Measurements from ENCODE around the gene SH3GLB2. TPM values are rescaled to one million over a fixed set of nuclear protein-coding genes. Genes with fewer than 3 reads are reported as not detected.

The SH3GLB2 gene
- total RNA-seq, 3 donors from 2014 or later, result 59.2 to 227 (median 150) TPM

GRCh38 chr9:129073404-129073803 lies 45.3 kb upstream of the SH3GLB2 start:
- Histone ChIP-seq H3K4me1 (no peaks in the 10 kb centered on the region), H3K4me3 (no peak overlapping the region), H3K9me3 (no peaks in the 10 kb centered on the region), H3K27me3 (no peaks in the 10 kb centered on the region), H3K27ac (no peak overlapping the region), H3K36me3 (no peaks in the 10 kb centered on the region)
- intact Hi-C loops (cut with DNase I; ENCODE audit: low total_unique reads), result loop anchor here (5.0 kb wide), 1 partner anchor 1994 kb away; no protein-coding TSS in a partner anchor
- TF ChIP-seq POLR2A (IDR thresholded peaks at IDR 0.05) (no peak), POLR2AphosphoS5 (IDR thresholded peaks at IDR 0.05) (no peak), CTCF (IDR thresholded peaks at IDR 0.05) (no peak)
- DNase-seq (ENCODE audit: low spot score in 2 of 2), result no peak

DNA sequence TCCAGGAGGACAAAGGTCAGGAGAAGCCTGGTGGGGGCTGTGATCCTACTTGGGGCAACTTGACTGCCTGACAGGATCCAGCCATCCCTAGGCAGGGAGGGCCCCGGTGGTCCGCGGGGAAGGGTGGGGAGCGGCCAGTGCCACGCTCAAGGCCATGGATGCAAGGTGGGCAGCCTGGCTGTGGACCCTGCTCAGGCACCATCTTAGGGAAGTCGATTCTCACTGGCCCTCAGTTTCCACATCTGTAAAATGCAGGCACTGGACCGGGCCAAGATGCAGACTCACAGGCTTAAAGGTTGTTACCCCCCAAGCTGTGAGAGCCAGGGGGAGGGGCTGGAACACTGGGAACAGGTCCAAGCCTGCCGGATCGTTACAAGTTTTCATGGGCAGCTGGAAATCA lies 44.0 kb upstream of the SH3GLB2 start:
- intact Hi-C loops (cut with DNase I; ENCODE audit: low total_unique reads), result loop anchor here (5.0 kb wide), 1 partner anchor 1995 kb away; no protein-coding TSS in a partner anchor
- Histone ChIP-seq H3K9me3 (no peaks in the 10 kb centered on the region), H3K4me1 (no peaks in the 10 kb centered on the region), H3K36me3 (peaks cover 7% of the 10 kb centered on the region), H3K27me3 (no peaks in the 10 kb centered on the region), H3K4me3 (no peak overlapping the region), H3K27ac (no peak overlapping the region)
- no peak for DNase-seq (ENCODE audit: low spot score in 2 of 2)
- no peak for TF ChIP-seq POLR2A (IDR thresholded peaks at IDR 0.05)
- no peak for TF ChIP-seq POLR2AphosphoS5 (IDR thresholded peaks at IDR 0.05)
- no peak for TF ChIP-seq CTCF (IDR thresholded peaks at IDR 0.05)

DNA sequence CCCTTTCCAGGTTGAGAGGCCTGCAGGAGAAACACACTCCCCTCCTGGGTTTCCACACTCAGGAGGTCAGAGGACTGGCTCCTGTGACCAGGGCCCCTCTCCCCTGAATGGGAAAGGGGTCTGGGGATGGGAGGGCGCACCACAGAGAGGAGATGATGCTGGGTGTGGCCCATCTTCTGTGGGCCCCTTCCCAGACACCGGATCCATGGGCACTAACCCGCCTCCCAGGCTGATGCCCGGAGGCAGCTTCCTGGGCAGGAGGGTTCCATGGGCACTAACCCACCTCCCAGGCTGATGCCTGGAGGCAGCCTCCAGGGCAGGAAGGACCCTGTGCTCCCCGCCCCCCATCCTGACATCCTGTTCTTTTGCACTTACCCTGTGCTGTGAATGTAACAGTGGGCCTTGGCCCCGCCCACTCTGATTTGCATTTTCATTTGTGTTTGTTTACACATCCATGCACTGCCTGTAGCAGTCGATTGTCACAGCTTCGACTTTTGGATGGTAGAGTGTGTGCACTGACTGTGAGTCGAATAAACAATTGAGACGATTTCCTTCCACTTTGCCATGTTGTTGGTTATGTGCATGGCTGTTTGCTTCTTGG lies 43.5 kb upstream of the SH3GLB2 start:
- TF ChIP-seq POLR2A (IDR thresholded peaks at IDR 0.05), result no peak
- no peak for TF ChIP-seq CTCF (IDR thresholded peaks at IDR 0.05)
- TF ChIP-seq POLR2AphosphoS5 (IDR thresholded peaks at IDR 0.05), result no peak
- Histone ChIP-seq H3K36me3 (peaks cover 8% of the 10 kb centered on the region), H3K9me3 (no peaks in the 10 kb centered on the region), H3K4me1 (no peaks in the 10 kb centered on the region), H3K27ac (no peak overlapping the region), H3K27me3 (no peaks in the 10 kb centered on the region), H3K4me3 (no peak overlapping the region)
- no peak for DNase-seq (ENCODE audit: low spot score in 2 of 2)
- intact Hi-C loops (cut with DNase I; ENCODE audit: low total_unique reads), result loop anchor here (5.0 kb wide), 1 partner anchor 1996 kb away; no protein-coding TSS in a partner anchor

- no peak overlapping the region for H3K4me3 ChIP-seq
- no peak overlapping the region for H3K27ac ChIP-seq
- no peaks in the 10 kb centered on the region for H3K27me3 ChIP-seq
- intact Hi-C loops (cut with DNase I; ENCODE audit: low total_unique reads), result loop anchor here (5.0 kb wide), 1 partner anchor 1996 kb away; no protein-coding TSS in a partner anchor
- no peak for DNase-seq (ENCODE audit: low spot score in 2 of 2)
- TF ChIP-seq POLR2AphosphoS5 (IDR thresholded peaks at IDR 0.05) (no peak), CTCF (IDR thresholded peaks at IDR 0.05) (no peak), POLR2A (IDR thresholded peaks at IDR 0.05) (no peak)
- no peaks in the 10 kb centered on the region for H3K9me3 ChIP-seq
- no peaks in the 10 kb centered on the region for H3K4me1 ChIP-seq
- peaks cover 8% of the 10 kb centered on the region for H3K36me3 ChIP-seq
Measured at GRCh38 chr9:129070696-129071525, 42.8 kb upstream of the SH3GLB2 start.
